B cell (primary cell): ENCODE data around the gene CEMIP. TPM values are rescaled to one million over a fixed set of nuclear protein-coding genes. Genes with fewer than 3 reads are reported as not detected.

Experiments used
- ATAC-seq: fragments of 200-7000 bp; cut with Tn5 transposase; one replicate; pipeline ENCODE4 v1.10.0; 2021; ENCODE audit warnings: low read depth, mild to moderate bottlenecking, moderate number of reproducible peaks, moderate library complexity
- CTCF ChIA-PET: fragments of 350-600 bp; sonication (Branson Sonifier 250); formaldehyde crosslinking; loops from one replicate; lab custom pipeline; 2021; ENCODE audit warnings: antibody characterized with exemption, inconsistent platforms; lab: Charles Lee
- POLR2A ChIA-PET: fragments of 350-600 bp; sonication (Branson Sonifier 250); formaldehyde crosslinking; loops from one replicate; lab custom pipeline; 2021; ENCODE audit warnings: antibody characterized with exemption; lab: Charles Lee
- DNase-seq: peaks from one replicate; pipeline ENCODE4 v3.0.0; 2013
- H2AFZ ChIP-seq: 2 replicates; pipeline ENCODE4 v1.6.1; 2012; ENCODE audit warnings: mild to moderate bottlenecking, low read depth, low read length; ENCODE audit not compliant: insufficient read depth, poor library complexity, severe bottlenecking
- H3K27ac ChIP-seq, 2 donors: 1 replicate in 1 of 2; 2 replicates in 1 of 2; pipeline ENCODE4 v1.5.1; 2012 to 2013; ENCODE audit warnings: low read length in 2 of 2, mild to moderate bottlenecking in 2 of 2, moderate library complexity in 1 of 2
- H3K27me3 ChIP-seq, 4 experiments: fragments of 200-600 bp in 1 of 4; sonication (generic) in 1 of 4; replicated peaks in 1 of 4; 1 replicate in 2 of 4; 2 replicates in 2 of 4; pipeline versions ENCODE4 v1.6.1 to v1.7.0; 2013 to 2016; ENCODE audit warnings: low read length in 3 of 4, mild to moderate bottlenecking in 2 of 4, mixed read lengths in 1 of 4, moderate library complexity in 1 of 4; ENCODE audit not compliant: insufficient read depth in 4 of 4, control insufficient read depth in 3 of 4; ENCODE audit errors: control extremely low read depth in 1 of 4
- H3K36me3 ChIP-seq, 2 experiments: replicated peaks in 1 of 2; 1 replicate in 1 of 2; 2 replicates in 1 of 2; pipeline versions ENCODE4 v1.6.1 to v1.7.1; 2013; ENCODE audit warnings: low read length in 1 of 2; ENCODE audit not compliant: insufficient read depth in 2 of 2, control insufficient read depth in 1 of 2; ENCODE audit errors: control extremely low read depth in 1 of 2, extremely low read depth in 1 of 2
- H3K4me1 ChIP-seq, 2 donors: fragments of 200-600 bp in 1 of 2; sonication (generic) in 1 of 2; 1 replicate in 1 of 2; 2 replicates in 1 of 2; pipeline versions ENCODE4 v1.5.1 to v1.6.1; 2013 to 2017; ENCODE audit warnings: low read length in 2 of 2; ENCODE audit not compliant: control insufficient read depth in 2 of 2, insufficient read depth in 2 of 2
- H3K4me2 ChIP-seq: replicated peaks from 2 replicates; pipeline ENCODE3; 2012; ENCODE audit warnings: mild to moderate bottlenecking, low read depth, low read length; ENCODE audit not compliant: poor library complexity, severe bottlenecking
- H3K4me3 ChIP-seq, 5 experiments: fragments of 200-600 bp in 1 of 5; sonication (generic) in 1 of 5; 1 replicate in 3 of 5; 2 replicates in 2 of 5; pipeline versions ENCODE4 v1.5.1 to v1.7.0; 2011 to 2016; ENCODE audit warnings: low read length in 4 of 5, mild to moderate bottlenecking in 4 of 5, low read depth in 2 of 5, control low read depth in 1 of 5, moderate library complexity in 1 of 5; ENCODE audit not compliant: insufficient read depth in 1 of 5; ENCODE audit errors: control extremely low read depth in 1 of 5, extremely low read depth in 1 of 5
- H3K79me2 ChIP-seq: fragments of 200-600 bp; sonication (generic); one replicate; pipeline ENCODE4 v1.6.0; 2016; ENCODE audit warnings: low read length; ENCODE audit not compliant: control insufficient read depth, insufficient read depth
- H3K9ac ChIP-seq: fragments of 200-600 bp; sonication (generic); 2 replicates; pipeline ENCODE4 v1.6.1; 2017; ENCODE audit warnings: mild to moderate bottlenecking, low read length, moderate library complexity
- H3K9me3 ChIP-seq, 3 donors: one replicate each; pipeline versions ENCODE4 v1.6.1 to v1.7.1; 2013; ENCODE audit warnings: low read length in 2 of 3; ENCODE audit not compliant: control insufficient read depth in 2 of 3, insufficient read depth in 1 of 3; ENCODE audit errors: control extremely low read depth in 1 of 3
- H4K20me1 ChIP-seq: 2 replicates; pipeline ENCODE4 v1.6.0; 2012; ENCODE audit warnings: mild to moderate bottlenecking, low read length; ENCODE audit not compliant: insufficient read depth, control insufficient read depth, poor library complexity, severe bottlenecking
- H3K27ac Mint-ChIP-seq: one replicate; pipeline ENCODE4 v1.8.0; 2021; ENCODE audit warnings: mixed read lengths
- H3K27me3 Mint-ChIP-seq: one replicate; pipeline ENCODE4 v1.8.0; 2021; ENCODE audit warnings: mixed read lengths
- H3K4me1 Mint-ChIP-seq: one replicate; pipeline ENCODE4 v1.8.0; 2021; ENCODE audit warnings: mixed read lengths
- H3K4me3 Mint-ChIP-seq: one replicate; pipeline ENCODE4 v1.8.0; 2021; ENCODE audit warnings: mixed read lengths
- H3K9me3 Mint-ChIP-seq: one replicate; pipeline ENCODE4 v1.8.0; 2022; ENCODE audit warnings: mixed read lengths; ENCODE audit not compliant: insufficient read depth
- EZH2 ChIP-seq: IDR thresholded peaks from 2 replicates; pipeline ENCODE4 v1.6.1; 2012; ENCODE audit warnings: borderline replicate concordance, low read depth, mild to moderate bottlenecking, moderate library complexity, low read length; ENCODE audit not compliant: insufficient read depth, poor library complexity, severe bottlenecking
- WGBS: methylation state at CpG from one replicate; pipeline ENCODE4 v1.1.5; 2013; ENCODE audit warnings: missing lambda C conversion rate; ENCODE audit not compliant: insufficient coverage; 5-methylcytosine and 5-hydroxymethylcytosine counted together
- intact Hi-C: fragments of 100-400 bp; cut with micrococcal nuclease; formaldehyde crosslinking; loops from one replicate; pipeline ENCODE4 v1.10.0; 2022
- polyA plus RNA-seq: library from polyadenylated mRNA; depleted of rRNA; stranded (reverse); fragments of >200 nt; gene quantifications from 2 replicates; pipeline ENCODE4 v1.2.3, GENCODE V29; 2012
- total RNA-seq, 2 donors: library from RNA; stranded (reverse); fragments of 120-200 nt in 1 of 2; gene quantifications; 1 replicate in 1 of 2; 2 replicates in 1 of 2; pipeline versions ENCODE4 v1.2.3 to v1.2.4, GENCODE V29; 2013 to 2022
- TF ChIP-seq, protein P1 (sequence below): fragments of 200-600 bp; IDR thresholded peaks from one replicate; pipeline ENCODE4 v1.8.0; 2022; ENCODE audit warnings: antibody characterized with exemption, mild to moderate bottlenecking

CEMIP gene
- total and polyA plus RNA-seq, 2 donors (not counting 1 experiment from before 2014, with no cell fraction given) = 0.32 TPM; not detected in 1

DNA sequence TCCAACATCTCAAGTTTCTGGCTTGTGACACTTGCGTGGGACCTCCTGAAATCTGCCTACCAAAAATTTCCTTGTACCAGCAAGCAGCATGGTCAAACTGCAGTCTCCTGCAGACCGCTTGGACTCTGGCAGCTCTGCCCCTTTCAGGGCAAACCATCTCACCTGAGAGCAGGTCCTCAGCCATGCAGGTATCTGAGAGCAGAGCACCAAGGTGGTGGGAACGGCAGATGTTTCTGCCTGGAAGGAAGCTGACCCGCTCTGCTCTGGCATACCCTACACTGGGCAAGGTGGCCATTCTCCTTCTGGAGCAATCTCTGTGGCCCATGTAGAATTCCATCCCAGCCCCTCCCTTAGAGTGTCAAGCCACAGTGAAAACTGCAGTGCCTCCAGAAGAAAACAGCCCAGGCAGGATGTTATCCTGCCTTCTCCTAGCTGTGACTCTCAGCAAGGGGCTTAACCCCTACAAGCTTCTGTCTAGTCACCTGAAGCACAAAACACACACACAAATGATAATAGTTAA lies 188.9 kb downstream of the CEMIP start:
- peaks cover 7% of the 10 kb centered on the region for H3K4me1 Mint-ChIP-seq
- H3K79me2 ChIP-seq = peaks cover 17% of the 10 kb centered on the region
- no peaks in the 10 kb centered on the region for H3K4me1 ChIP-seq
- TF ChIP-seq, protein P1, sequence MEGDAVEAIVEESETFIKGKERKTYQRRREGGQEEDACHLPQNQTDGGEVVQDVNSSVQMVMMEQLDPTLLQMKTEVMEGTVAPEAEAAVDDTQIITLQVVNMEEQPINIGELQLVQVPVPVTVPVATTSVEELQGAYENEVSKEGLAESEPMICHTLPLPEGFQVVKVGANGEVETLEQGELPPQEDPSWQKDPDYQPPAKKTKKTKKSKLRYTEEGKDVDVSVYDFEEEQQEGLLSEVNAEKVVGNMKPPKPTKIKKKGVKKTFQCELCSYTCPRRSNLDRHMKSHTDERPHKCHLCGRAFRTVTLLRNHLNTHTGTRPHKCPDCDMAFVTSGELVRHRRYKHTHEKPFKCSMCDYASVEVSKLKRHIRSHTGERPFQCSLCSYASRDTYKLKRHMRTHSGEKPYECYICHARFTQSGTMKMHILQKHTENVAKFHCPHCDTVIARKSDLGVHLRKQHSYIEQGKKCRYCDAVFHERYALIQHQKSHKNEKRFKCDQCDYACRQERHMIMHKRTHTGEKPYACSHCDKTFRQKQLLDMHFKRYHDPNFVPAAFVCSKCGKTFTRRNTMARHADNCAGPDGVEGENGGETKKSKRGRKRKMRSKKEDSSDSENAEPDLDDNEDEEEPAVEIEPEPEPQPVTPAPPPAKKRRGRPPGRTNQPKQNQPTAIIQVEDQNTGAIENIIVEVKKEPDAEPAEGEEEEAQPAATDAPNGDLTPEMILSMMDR = no peak
- no peak for TF ChIP-seq EZH2
- H3K27ac Mint-ChIP-seq = no peak overlapping the region
- H3K9ac ChIP-seq = no peak overlapping the region
- peaks cover 3% of the 10 kb centered on the region for H3K9me3 Mint-ChIP-seq
- no peak overlapping the region for H3K27ac ChIP-seq
- H3K27me3 Mint-ChIP-seq = no peaks in the 10 kb centered on the region
- ChIA-PET CTCF (interaction anchor here (1.1 to 7.2 kb wide), 8 partner anchors 9 to 1586 kb away, joined by 3 to 102 read pairs (median 10); no protein-coding TSS in a partner anchor), POLR2A (no interaction called here)
- DNase-seq = no peak
- H3K9me3 ChIP-seq = no peaks in the 10 kb centered on the region
- no peak overlapping the region for H3K4me3 Mint-ChIP-seq
- WGBS = 98% methylated on average over 4 of the region's 4 CpGs
- H3K4me3 ChIP-seq = no peak overlapping the region
- intact Hi-C loops = no loop called here
- H3K4me2 ChIP-seq = no peak overlapping the region
- no peaks in the 10 kb centered on the region for H3K27me3 ChIP-seq
- no peak overlapping the region for H2AFZ ChIP-seq
- peaks cover 0 to 20% of the 10 kb centered on the region in 2 experiments for H3K36me3 ChIP-seq
- H4K20me1 ChIP-seq = peaks cover 17% of the 10 kb centered on the region
- no peak for ATAC-seq

DNA sequence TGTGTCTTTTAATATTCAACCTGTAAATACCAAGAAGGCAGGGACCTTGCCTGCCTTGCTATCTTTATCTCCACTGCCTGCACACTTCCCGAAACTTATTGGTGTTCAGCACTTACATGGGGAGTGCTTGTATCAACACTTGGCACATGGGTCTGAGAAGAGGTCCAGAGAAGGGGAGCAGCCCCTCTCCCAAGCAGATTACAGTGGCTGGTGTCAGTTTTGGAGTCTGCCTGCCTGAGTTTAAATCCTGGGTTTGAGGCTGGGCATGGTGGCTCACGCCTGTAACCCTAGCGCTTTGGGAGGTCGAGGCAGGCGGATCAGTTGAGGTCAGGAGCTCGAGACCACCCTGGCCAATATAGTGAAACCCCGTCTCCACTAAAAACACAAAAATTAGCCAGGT lies 190.1 kb downstream of the CEMIP start:
- H3K4me3 ChIP-seq = no peak overlapping the region
- H3K4me2 ChIP-seq = no peak overlapping the region
- H3K27ac ChIP-seq = no peak overlapping the region
- H3K27me3 ChIP-seq = no peaks in the 10 kb centered on the region
- Mint-ChIP-seq H3K4me1 (peaks cover 7% of the 10 kb centered on the region), H3K4me3 (no peak overlapping the region), H3K27me3 (no peaks in the 10 kb centered on the region), H3K27ac (no peak overlapping the region), H3K9me3 (peaks cover 1% of the 10 kb centered on the region)
- POLR2A ChIA-PET = interaction anchor here (1.1 kb wide), 1 partner anchor 33 kb away, joined by 3 read pairs; no protein-coding TSS in a partner anchor
- TF ChIP-seq EZH2 = no peak
- TF ChIP-seq, protein P1 = no peak
- ATAC-seq (no peak), DNase-seq (no peak)
- peaks cover 0 to 20% of the 10 kb centered on the region in 2 experiments for H3K36me3 ChIP-seq
- H2AFZ ChIP-seq = no peak overlapping the region
- H3K9ac ChIP-seq = no peak overlapping the region
- H4K20me1 ChIP-seq = peaks cover 24% of the 10 kb centered on the region
- WGBS = 97% methylated on average over 5 of the region's 7 CpGs
- no peaks in the 10 kb centered on the region for H3K9me3 ChIP-seq
- CTCF ChIA-PET = interaction anchor here (0.7 to 7.2 kb wide), 25 partner anchors 9 to 1588 kb away, joined by 3 to 102 read pairs (median 4); no protein-coding TSS in a partner anchor
- H3K79me2 ChIP-seq = peaks cover 23% of the 10 kb centered on the region
- H3K4me1 ChIP-seq = no peaks in the 10 kb centered on the region
- intact Hi-C loops = no loop called here
